HG03159 (cell line): ENCODE results near the gene DHODH.

Experiments used
- ATAC-seq: cut with Tn5 transposase; IDR thresholded peaks from one replicate; pipeline ENCODE4 v1.9.1; 2021; ENCODE audit warnings: mild to moderate bottlenecking, moderate library complexity; ENCODE audit not compliant: unreplicated experiment

The DHODH gene

GRCh38 chr16:72013389-72013788, 4.8 kb downstream of the DHODH start:
- ATAC-seq, result no peak

- no peak for ATAC-seq
These were observed 5.5 kb downstream of the DHODH start for GRCh38 chr16:72013888-72014581.

- ATAC-seq, result no peak
These were observed 6.1 kb downstream of the DHODH start for GRCh38 chr16:72014675-72015074.

GRCh38 chr16:72015124-72015523, 6.6 kb downstream of the DHODH start:
- ATAC-seq, result no peak

DNA sequence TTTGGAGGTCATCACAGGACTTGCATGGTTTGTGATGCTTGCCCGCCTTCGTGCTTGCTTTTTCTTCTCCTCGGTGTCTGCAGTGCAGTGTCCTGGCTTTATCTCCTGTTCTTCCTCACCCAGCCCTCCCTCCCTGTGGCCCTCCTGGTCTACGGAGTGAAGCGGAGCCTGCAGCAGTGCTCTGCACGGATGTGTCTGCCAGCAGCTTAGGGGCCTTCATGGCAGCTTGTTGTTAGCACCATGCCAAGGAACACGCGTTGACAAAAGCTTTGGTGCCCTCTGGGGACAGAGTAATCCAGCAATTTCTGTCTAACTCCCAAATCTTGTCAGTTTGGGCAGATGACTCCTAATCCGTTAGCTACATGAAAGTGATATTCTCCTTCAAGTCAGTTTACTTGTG, 9.9 kb downstream of the DHODH start:
- no peak for ATAC-seq

DNA sequence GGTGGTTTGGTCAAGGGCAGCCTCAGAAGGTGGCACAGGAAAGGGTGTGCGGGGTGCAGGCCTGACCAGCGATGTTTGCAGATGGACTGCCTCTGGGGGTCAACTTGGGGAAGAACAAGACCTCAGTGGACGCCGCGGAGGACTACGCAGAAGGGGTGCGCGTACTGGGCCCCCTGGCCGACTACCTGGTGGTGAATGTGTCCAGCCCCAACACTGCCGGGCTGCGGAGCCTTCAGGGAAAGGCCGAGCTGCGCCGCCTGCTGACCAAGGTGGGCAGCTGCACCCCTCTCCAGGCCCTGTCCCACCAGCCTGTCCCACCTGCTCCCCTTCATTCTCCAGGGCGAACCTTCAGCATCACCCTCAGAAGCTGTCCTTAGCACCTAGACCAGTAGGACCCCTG, 12.5 kb downstream of the DHODH start:
- ATAC-seq, result no peak

- ATAC-seq, result no peak
These were observed 13.6 kb downstream of the DHODH start for GRCh38 chr16:72022127-72022526.

DNA sequence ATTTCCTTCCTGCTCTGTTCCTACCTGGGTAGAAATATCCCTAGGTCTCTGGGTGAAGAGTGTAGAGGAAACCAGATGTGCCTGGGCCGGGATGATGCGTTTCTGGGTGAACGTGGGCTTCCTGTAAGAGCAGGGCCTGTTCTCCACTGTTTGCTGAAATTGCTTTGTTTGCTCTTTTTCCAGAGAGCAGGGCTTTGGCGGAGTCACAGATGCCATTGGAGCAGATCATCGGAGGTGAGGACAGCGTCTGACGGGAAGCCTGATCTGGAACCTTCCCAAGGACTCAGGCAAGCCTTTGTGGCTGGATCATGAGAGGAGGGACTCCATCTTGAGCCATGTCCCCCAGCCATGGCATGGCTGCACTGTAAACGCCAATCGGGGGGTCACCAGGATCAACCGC, 15.4 kb downstream of the DHODH start:
- no peak for ATAC-seq

DNA sequence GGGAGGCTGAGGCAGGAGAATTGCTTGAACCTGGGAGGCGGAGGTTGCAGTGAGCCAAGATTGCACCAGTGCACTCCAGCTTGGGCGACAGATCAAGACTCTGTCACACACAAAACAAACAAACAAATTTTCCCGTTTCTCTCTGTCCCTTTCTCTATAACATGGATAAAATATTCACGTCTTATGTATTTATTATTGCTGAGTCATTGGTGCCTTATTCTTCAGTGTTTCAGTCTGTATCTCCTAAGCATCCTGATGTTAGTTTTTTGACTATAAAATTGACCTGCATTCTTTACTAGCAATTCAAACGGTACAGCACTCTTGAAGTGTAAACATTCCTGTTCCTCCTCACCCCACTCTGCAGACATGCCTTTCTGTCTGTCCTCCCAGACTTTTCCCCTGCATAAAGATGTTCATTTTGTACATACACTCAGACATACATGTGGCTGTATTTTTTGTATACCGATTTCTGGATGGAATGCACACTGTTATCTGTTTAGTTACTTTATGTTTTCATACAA, 16.4 kb downstream of the DHODH start:
- no peak for ATAC-seq

DNA sequence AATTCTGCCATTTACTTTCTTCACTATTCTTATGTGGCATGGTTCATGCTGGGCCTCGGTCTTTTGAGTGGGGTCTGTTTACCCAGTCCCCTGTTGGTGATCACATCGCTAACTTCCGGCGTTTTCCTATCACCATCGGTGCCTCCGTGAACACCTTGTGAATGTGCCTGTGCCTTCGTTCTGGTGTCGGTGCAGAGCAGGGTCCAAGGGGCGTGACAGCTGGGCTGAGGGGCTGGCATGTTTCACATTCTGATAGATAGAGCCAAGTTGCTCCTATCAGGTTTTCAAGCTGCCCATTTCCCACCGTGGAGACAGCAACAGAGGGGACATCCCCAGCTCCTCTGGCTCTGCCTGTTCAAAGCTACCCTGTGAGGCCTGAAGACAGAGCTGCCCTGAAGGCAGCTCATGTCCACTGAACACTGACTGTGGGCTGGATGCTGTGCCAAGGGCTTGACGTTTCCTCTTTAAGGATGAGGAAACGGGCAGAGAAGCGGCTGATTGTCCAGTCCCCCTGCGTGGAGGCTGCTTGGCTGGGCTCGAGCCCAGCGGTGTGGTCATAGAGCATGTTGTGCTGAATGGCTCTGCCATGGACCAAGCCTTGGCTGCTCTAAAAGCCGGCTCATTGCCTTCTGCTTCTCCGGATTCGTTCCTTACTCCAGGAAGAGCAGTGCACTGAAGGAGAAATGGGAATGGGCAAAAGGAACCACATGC, 17.0 kb downstream of the DHODH start:
- no peak for ATAC-seq

GRCh38 chr16:72027669-72028378, 19.3 kb downstream of the DHODH start:
- ATAC-seq, result no peak

- ATAC-seq, result no peak
These were observed 21.2 kb downstream of the DHODH start for GRCh38 chr16:72029567-72030271.

DNA sequence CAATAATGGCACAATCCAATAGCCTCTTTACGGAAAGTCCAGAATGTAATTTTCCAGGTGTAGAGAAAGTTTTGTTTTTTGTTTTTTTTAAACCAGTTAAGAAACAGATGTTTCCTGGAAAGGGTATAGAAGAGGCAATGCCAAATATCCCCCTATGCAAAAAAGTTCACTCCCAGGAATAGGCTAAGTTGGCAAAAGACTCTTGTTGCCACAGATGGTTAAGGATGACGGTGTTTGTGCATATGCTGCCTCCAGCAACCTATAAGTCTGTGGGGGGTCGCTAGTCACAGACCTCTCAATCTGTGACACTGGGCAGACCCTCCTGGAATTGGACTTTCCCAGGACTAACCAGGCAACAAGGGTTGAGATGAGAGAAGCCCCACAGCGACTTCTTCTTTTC, 24.9 kb downstream of the DHODH start:
- no peak for ATAC-seq

GRCh38 chr16:72036098-72036497, 27.6 kb downstream of the DHODH start:
- no peak for ATAC-seq

- no peak for ATAC-seq
These were observed 33.7 kb downstream of the DHODH start for GRCh38 chr16:72042157-72042660.

- ATAC-seq, result no peak
These were observed 34.5 kb downstream of the DHODH start for GRCh38 chr16:72043058-72043457.

DNA sequence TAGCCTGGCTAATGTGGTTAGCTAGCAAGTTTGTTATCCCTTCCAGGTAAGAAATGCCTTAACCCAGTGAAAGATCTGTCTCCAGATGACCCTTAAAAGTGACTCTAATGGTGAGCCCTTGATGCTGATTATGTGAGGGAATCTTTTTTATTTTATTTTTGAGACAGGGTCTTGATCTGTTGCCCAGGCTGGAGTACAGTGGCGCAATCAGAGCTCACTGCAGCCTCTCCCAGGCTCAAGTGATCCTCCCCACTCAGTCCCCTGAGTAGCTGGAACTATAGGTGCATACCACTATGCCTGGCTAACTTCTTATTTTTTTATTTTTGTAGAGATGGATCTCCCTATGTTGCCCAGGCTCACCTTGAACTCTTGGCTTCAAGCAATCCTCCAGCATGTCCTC, 35.0 kb downstream of the DHODH start:
- no peak for ATAC-seq

GRCh38 chr16:72044296-72044695, 35.8 kb downstream of the DHODH start:
- ATAC-seq, result no peak

- ATAC-seq, result no peak
These were observed 36.3 kb downstream of the DHODH start for GRCh38 chr16:72044825-72045359.

GRCh38 chr16:72049110-72049509, 40.6 kb downstream of the DHODH start:
- no peak for ATAC-seq
